CD4-positive, alpha-beta T cell treated with Interleukin-17A for 1 hour (primary cell): Measurements from ENCODE around the gene TENT4B.
A peak's percentile ranks its signal among the peaks of the same experiment; 100 is the strongest.
"Not testable (repeated sequence)": the region's sequence is repeated elsewhere in the genome, so short reads cannot be mapped to it uniquely, and the experiment has no call there.

ENCODE experiments used
- DNase-seq: peaks from one replicate; pipeline ENCODE4 v3.0.0-alpha.2; 2020

Gene TENT4B

DNA sequence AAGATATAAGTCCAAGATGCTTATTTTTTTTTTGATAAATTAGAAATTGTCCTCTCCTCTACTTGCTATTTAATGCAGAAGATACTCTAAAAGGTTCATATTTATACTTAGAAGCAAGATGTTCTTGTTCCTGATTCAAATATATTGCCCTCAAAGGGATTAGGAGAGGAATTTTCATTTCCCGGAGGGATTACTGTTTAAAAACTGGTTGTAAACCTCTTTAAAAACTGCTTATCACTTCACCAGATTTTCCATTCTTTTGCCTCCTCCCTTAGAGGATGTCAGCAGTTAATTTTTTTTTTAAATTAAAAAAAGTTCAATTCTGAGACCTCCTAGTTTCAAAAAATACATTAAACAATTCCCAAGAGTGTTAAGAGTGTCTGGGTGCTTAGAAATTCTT is 2.8 kb downstream of the TENT4B start:
- DNase-seq, result no peak

DNA sequence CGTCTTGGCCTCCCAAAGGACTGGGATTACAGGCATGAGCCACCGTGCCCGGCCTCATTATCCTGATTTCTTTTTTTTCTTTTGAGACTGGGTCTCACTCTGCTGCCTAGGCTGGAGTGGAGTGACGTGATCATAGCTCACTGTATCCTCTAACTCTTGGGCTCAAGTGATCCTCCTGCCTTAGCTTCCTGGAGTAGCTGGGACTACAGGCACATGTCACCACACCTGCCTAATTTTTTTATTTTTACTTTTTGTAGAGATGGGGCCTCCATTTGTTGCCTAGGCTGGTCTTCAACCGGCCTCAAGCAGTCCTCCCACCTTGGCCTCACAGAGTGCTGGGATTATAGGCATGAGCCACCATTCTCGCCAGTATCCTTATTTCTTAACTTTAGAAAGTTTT is 3.5 kb downstream of the TENT4B start:
- no peak for DNase-seq

GRCh38 chr16:50160495-50161164 is 7.5 kb downstream of the TENT4B start:
- DNase-seq, result peak; percentile 37

DNA sequence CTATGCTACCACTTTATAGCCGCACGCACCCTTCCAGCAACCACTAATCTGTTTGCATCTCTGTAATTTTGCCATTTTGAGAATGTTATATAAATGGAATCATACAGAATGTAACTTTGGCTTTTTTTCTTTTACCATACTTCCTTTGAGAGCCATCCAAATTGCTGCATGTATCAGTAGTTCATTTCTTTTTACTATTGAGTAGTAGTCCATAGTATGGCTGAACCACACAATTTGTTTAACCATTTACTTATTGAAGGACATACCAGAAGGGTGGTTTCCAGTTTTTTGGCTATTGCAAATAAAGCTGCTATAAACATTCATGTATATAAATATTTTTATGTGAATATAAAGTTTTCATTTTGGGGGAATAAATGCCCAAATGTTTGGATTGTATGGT is 8.8 kb downstream of the TENT4B start:
- no peak for DNase-seq

DNA sequence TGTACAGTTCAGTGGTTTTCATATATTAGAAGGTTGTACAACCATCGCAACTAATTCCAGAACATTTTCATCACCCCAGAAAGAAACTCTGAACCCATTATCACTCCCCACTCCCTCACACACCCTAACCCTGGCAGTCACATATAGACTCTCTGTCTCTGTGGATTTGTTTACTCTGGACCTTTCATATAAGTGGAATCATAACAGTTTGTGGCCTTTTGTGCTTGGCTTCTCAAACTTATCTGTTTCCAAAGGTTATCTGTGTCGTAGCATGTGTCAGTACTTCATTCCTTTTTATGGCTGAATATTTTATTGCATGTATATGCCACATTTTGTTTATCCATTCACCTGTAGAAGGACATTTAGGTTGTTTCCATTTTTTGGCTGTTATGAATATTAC is 12.4 kb downstream of the TENT4B start:
- no peak for DNase-seq

GRCh38 chr16:50166511-50167500 is 13.7 kb downstream of the TENT4B start:
- no peak for DNase-seq

GRCh38 chr16:50167556-50167955 is 14.4 kb downstream of the TENT4B start:
- no peak for DNase-seq

DNA sequence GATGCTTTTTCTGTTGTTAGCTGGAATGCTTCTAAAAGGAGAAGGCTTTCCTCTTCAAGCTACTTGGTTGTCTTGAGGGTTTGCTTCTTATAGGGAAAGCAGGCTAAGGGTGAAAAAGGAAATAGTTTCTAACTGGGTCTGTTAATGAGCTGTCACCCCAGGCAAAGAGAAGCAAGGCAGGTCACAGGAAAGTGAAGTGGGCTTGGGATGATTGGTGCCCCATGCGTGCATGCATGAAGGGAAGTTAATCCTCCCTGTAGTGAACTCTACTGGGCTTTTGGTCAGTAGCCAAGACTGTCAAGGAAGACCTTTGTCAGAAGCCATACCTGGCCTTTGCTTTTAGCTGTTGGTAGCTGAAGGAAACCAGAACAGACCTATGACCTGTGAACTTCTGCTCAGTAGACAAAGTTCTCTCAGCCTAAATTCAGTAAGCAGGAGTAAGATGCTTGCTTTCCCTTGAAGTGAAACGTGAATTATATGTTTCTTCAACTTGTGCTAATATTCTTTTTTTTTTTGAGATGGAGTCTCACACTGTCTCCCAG is 16.5 kb downstream of the TENT4B start:
- DNase-seq, result no peak

DNA sequence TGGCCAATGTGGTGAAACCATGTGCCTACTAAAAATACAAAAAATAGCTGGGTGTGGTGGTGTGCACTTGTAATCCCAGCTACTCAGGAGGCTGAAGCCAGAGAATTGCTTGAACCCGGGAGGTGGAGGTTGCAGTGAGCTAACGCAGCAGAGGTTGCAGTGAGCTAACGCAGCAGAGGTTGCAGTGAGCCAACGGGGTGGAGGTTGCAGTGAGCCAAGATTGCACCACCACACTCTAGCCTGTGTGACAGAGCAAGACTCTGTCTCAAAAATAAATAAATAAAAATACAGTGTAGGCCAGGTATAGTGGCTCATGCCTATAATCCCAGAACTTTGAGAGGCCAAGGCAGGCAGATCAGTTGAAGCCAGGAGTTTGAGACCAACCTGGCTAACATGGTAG is 18.7 kb downstream of the TENT4B start:
- not testable (repeated sequence) for DNase-seq

GRCh38 chr16:50172195-50172922 is 19.3 kb downstream of the TENT4B start:
- DNase-seq, result no peak

DNA sequence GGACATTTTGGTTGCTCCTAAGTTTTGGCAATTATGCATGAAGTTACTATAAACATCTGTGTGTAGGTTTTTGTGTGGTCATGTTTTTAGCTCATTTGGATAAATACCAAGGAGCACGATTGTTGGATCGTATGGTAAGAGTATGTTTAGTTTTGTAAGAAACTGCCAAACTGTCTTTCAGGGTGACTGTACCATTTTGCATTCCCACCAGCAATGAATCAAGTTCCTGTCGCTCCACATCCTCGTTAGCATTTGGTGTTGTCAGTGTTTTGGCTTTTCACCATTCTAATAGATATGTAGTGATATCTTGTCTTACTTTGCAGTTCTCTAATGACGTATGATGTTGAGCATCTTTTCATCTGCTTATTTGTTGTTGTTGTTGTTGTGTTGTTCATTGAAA is 20.2 kb downstream of the TENT4B start:
- no peak for DNase-seq

- no peak for DNase-seq
Measured at GRCh38 chr16:50178491-50178941, 25.4 kb downstream of the TENT4B start.

DNA sequence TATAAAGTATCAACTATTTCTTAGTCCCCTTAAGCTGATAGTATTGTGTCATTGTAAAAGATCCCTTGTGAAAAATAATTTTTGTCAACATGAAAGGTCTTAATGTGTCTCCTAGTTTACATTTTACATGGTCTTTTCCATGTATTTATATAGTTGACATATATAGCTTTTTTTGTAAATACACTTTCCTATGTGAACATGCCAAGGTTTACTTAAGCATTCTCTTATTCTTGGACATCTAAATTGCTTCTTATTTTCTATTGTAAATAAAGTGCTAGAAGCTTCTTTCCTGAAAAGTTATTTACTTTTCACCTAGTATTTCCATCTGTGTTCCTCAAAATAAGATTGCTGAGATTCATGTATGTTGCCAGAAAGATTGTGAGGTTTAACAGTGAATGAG is 29.3 kb downstream of the TENT4B start:
- DNase-seq, result no peak

DNA sequence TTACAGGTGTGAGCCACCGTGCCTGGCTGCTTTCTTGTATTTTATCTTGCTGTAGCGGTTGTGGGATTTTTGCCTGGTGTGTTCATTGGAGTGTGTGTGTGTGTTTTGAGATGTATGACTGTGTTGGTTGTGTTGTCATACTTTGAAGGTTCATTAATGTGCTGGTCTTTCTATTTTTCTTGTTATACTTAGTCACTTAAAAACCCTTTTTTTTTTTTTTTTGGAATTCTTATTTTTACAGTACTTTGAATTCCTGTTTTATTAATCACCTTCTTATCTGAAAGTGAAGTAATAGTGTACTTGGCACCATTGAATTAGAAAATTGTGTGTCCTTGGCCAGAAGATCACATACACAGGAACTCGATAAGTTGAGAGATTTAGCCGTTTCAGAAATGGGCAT is 30.2 kb downstream of the TENT4B start:
- no peak for DNase-seq

GRCh38 chr16:50185005-50185505 is 31.9 kb downstream of the TENT4B start:
- DNase-seq, result no peak

GRCh38 chr16:50188619-50189136 is 35.6 kb downstream of the TENT4B start:
- no peak for DNase-seq

DNA sequence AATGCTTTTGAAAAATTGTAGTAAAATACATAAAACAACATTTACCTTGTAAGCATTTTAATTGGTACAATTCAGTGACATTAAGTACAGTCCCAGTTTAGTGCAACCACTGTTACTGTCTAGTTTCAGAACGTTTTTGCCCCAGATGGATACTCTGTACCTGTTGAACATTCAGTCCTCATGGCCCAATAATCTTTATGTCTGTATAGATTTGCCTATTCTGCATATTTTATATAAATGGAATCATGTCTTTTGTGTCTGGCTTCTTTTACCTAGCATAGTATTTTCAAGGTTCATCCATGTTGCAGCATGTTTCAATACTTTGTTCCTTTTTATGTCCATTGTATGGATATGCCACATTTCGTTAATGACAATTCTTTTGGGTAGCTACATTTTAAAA is 37.2 kb downstream of the TENT4B start:
- no peak for DNase-seq

DNA sequence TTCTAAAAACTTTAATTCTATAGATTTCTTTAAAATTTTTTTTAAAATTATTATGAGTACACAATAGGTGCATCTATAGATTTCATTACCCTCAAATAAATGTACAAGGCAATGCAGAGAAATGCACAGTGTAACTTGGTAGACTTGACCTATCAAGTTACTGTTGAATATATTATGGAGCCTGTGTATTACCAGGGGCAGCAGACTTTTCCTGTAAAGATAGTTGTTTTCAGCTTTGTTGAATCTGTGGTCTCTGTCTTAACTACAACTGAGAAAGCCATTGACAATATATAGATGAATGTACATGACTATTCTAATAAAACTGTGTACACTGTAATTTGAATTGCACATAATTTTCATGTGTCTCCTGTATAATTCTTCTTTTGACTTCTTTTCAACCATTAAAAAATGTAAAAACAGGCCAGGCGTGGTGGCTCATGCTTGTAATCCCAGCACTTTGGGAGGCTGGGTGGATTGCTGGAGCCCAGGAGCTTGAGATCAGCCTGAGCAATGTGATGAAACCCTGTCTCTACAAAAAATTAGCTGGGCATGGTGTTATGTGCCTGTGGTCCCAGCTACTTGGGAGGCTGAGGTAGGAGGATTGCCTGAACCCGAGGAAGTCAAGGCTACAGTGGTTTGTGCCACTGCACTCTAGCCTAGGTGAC is 39.4 kb downstream of the TENT4B start:
- no peak for DNase-seq

- DNase-seq, result no peak
Measured at GRCh38 chr16:50193594-50193993, 40.5 kb downstream of the TENT4B start.

- DNase-seq, result no peak
Measured at GRCh38 chr16:50195276-50195675, 42.2 kb downstream of the TENT4B start.

DNA sequence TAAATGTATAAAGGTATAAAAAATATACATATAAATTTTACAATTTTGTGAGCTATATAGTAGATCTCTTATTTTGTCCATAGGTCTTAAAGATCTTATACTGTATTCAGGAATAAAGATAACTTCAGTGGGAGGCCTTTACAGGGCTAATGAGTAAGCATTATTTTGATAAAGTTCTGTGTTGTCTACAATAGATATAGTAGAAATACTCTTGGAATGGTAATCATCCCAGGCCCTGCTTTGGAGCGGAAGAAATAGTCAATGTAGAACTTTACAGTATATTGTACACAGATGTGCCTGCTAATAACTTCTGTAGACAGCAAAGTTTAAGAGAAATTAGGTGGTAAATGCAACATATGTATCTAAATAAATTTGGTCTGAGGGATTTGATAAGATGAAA is 42.6 kb downstream of the TENT4B start:
- DNase-seq, result no peak

DNA sequence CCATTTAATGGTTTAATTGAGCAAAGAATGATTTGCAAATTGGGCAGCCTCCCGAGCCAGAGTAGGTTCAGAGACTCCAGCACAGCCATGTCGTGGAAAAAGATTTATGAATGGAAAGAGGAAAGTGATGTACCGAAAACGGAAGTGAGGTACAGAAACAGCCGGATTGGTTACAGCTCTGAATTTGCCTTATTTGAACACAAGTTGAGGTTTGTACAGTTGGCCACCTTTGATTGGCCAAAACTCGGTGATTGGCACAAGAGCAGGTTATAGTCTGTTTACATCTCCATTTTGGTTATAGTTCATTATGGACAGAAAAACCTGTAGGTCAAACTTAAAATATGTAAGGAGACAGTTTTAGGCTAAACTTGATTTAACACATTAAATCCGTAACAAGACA is 44.5 kb downstream of the TENT4B start:
- no peak for DNase-seq
